Psoas muscle (tissue), 8 donors: Measurements from ENCODE around the gene RTL9. TPM values are rescaled to one million over a fixed set of nuclear protein-coding genes. Genes with fewer than 3 reads are reported as not detected.
"Not testable (repeated sequence)": the region's sequence is repeated elsewhere in the genome, so short reads cannot be mapped to it uniquely, and the experiment has no call there.

Experiments used
- ATAC-seq, 4 donors: fragments of 200-7000 bp; cut with Tn5 transposase; one replicate each; pipeline ENCODE4 v1.9.1; 2020; ENCODE audit warnings: moderate library complexity in 3 of 4, mild to moderate bottlenecking in 2 of 4
- DNase-seq, 2 donors: peaks; one replicate each; pipeline ENCODE4 v3.0.0-alpha.2; 2020
- H3K27ac ChIP-seq: fragments of 200-600 bp; one replicate; pipeline ENCODE4 v1.8.0; 2022
- H3K27me3 ChIP-seq, 3 donors: fragments of 200-600 bp in 1 of 3; one replicate each; pipeline versions ENCODE4 v1.6.1 to v1.8.0; 2013 to 2022; ENCODE audit warnings: low read length in 2 of 3, mild to moderate bottlenecking in 2 of 3, moderate library complexity in 1 of 3; ENCODE audit not compliant: insufficient read depth in 3 of 3
- H3K36me3 ChIP-seq, 2 donors: fragments of 200-600 bp in 1 of 2; one replicate each; pipeline versions ENCODE4 v1.6.1 to v1.8.0; 2013 to 2022; ENCODE audit warnings: low read depth in 1 of 2, mild to moderate bottlenecking in 1 of 2, moderate library complexity in 1 of 2; ENCODE audit not compliant: insufficient read depth in 1 of 2
- H3K4me1 ChIP-seq: fragments of 200-600 bp; one replicate; pipeline ENCODE4 v1.8.0; 2022
- H3K4me3 ChIP-seq: fragments of 200-600 bp; one replicate; pipeline ENCODE4 v1.8.0; 2022; ENCODE audit warnings: mild to moderate bottlenecking
- H3K9me3 ChIP-seq: fragments of 200-600 bp; one replicate; pipeline ENCODE4 v1.8.0; 2022
- WGBS, 3 donors: extraction: QIAGEN DNeasy Blood & Tissue Kit; methylation state at CpG; one replicate each; pipeline versions ENCODE4 v1.1.6 to v1.1.7; 2013; 5-methylcytosine and 5-hydroxymethylcytosine counted together
- intact Hi-C, 2 donors: fragments of 100-400 bp; cut with DNase I; formaldehyde crosslinking; loops; one replicate each; pipeline versions ENCODE4 v1.11.0 to v1.14.2; 2022
- polyA plus RNA-seq, 3 donors: library from polyadenylated mRNA; stranded (reverse); fragments of 200-250 nt; gene quantifications; one replicate each; pipeline ENCODE4 v1.2.3, GENCODE V29; 2013
- total RNA-seq, 4 donors: library from RNA; stranded (reverse); fragmentation: NEBNext Ultra II Directional in 2 of 4; extraction: Animal tissue kit (Norgen Biotek cat#: 25700) in 2 of 4; gene quantifications; one replicate each; pipeline versions ENCODE4 v1.2.1 to v1.2.4, GENCODE V29; 2021 to 2023
- TF ChIP-seq, protein P1 (sequence below): fragments of 200-600 bp; IDR thresholded peaks from one replicate; pipeline ENCODE4 v1.8.0; 2022; ENCODE audit warnings: antibody characterized with exemption
- donor health status: healthy with polysubstance abuse.
- donor health status: DM: no; HTN: no; CAD: no; lungs with moderate emphysema.
- donor health status: Bipolar disorder and iron deficiency.
- donor health status: healthy.
- donor health status: DM: yes; HTN: yes; CAD: no.
- donor health status: DM: no; HTN: no; CAD: no.
- donor health status: DM: no; HTN: no; CAD: no.
- donor health status: DM: yes; HTN: yes; CAD: no.

The RTL9 gene
- total and polyA plus RNA-seq, 7 donors: 0.03 to 0.64 (median 0.08) TPM; not detected in 1

DNA sequence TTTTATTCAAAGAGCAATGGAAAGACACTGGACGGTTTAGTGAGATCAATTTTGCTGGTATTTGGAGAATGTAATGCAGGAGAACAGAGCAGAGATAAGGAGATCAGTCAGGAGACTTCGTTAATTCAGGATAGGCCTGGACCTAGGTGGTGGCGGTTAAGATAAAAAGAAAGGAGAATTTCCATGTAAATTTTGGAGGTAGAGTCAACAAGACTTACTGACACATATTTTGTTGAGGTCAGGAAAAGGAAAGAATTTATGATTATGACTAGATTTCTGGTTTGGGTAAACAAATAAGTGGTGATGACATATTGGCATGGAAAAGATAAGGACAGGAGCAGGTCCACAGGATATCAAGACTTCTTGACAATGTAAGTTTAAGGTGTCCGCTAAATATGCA lies 31.9 kb upstream of the RTL9 start:
- WGBS, 3 donors: 76 to 98% (median 94%) methylated on average over 4 of the region's 4 CpGs

DNA sequence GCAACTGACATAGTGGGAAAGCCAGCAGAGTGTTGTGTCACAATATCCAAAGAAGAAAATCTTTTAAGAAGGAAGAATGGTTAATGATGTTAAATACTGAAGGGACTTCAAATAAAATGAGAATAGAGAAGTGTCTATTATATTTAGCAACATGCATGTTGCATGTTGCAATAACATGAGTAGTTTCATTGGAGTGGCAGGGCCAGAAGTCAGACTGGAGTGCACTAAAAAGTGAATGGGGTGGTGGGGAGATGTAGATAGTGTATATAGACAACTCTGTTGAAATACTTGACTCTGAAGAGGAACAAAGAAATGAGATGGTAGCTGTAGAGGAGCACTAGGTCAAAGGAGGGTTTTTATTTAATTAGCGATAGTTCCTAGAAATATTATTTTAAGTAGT lies 31.3 kb upstream of the RTL9 start:
- H3K27me3 ChIP-seq: peaks cover 0 to 16% (median 0%) of the 10 kb centered on the region in 3 donors
- no peaks in the 10 kb centered on the region for H3K4me1 ChIP-seq
- 90 to 100% (median 93%) methylated on average over 1 of the region's 1 CpG for WGBS, 3 donors
- H3K4me3 ChIP-seq: no peak overlapping the region
- H3K36me3 ChIP-seq: no peaks in the 10 kb centered on the region
- TF ChIP-seq, protein P1, sequence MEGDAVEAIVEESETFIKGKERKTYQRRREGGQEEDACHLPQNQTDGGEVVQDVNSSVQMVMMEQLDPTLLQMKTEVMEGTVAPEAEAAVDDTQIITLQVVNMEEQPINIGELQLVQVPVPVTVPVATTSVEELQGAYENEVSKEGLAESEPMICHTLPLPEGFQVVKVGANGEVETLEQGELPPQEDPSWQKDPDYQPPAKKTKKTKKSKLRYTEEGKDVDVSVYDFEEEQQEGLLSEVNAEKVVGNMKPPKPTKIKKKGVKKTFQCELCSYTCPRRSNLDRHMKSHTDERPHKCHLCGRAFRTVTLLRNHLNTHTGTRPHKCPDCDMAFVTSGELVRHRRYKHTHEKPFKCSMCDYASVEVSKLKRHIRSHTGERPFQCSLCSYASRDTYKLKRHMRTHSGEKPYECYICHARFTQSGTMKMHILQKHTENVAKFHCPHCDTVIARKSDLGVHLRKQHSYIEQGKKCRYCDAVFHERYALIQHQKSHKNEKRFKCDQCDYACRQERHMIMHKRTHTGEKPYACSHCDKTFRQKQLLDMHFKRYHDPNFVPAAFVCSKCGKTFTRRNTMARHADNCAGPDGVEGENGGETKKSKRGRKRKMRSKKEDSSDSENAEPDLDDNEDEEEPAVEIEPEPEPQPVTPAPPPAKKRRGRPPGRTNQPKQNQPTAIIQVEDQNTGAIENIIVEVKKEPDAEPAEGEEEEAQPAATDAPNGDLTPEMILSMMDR: no peak
- ATAC-seq: no peak
- no peaks in the 10 kb centered on the region for H3K9me3 ChIP-seq
- H3K27ac ChIP-seq: no peak overlapping the region
- intact Hi-C loops: no loop called here
- no peak for DNase-seq

More for the DNA sequence above, 31.9 kb upstream of the RTL9 start:
- Histone ChIP-seq H3K27me3 (peaks cover 0 to 16% (median 0%) of the 10 kb centered on the region in 3 donors), H3K36me3 (no peaks in the 10 kb centered on the region), H3K27ac (no peak overlapping the region), H3K4me1 (no peaks in the 10 kb centered on the region), H3K9me3 (no peaks in the 10 kb centered on the region), H3K4me3 (no peak overlapping the region)
- DNase-seq (no peak), ATAC-seq (no peak)
- TF ChIP-seq, protein P1: no peak
- intact Hi-C loops: no loop called here

DNA sequence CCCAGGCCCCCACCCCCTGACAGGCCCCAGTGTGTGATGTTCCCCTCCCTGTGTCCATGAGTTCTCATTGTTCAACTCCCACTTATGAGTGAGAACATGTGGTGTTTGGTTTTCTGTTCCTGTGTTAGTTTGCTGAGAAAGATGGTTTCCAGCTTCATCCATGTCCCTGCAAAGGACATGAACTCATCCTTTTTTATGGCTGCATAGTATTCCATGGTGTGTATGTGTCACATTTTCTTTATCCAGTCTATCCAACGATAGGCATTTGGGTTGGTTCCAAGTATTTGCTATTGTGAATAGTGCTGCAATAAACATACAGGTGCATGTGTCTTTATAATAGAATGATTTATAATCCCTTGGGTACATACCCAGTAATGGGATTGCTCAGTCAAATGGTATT lies 30.0 kb upstream of the RTL9 start:
- intact Hi-C loops, H3K4me3 ChIP-seq, H3K36me3 ChIP-seq, H3K4me1 ChIP-seq, H3K27ac ChIP-seq, H3K9me3 ChIP-seq, DNase-seq, ATAC-seq: not testable (repeated sequence)
- 68 to 94% (median 87%) methylated on average over 1 of the region's 1 CpG for WGBS, 3 donors
- peaks cover 0 to 20% (median 0%) of the 10 kb centered on the region in 3 donors for H3K27me3 ChIP-seq

DNA sequence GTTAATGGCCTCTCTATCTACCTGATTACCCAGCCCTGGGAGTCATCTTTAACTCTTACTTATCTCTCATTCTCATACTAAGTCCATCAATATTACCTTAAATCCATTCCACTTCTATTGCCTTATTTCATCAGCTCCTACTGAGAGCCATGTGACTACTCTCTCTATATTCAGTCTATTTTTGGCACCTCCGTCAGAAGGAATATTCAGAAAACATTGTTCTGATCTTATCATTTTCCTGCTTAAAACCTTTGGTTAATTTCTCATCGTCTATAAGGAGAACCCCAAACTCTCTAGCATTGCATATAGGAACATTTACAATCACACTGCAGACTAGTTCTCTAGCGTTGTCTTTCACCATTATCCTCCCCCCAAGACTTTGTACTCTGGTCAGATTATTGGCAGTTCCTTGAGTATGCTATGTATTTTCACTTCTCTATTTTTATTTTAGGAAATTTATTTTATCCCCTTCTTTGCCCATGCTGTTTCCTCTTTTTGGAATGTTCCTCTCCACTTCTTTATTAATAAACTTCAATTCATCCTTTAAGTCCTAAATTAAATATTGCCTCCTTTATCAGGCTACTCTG lies 27.1 kb upstream of the RTL9 start:
- intact Hi-C loops: no loop called here

DNA sequence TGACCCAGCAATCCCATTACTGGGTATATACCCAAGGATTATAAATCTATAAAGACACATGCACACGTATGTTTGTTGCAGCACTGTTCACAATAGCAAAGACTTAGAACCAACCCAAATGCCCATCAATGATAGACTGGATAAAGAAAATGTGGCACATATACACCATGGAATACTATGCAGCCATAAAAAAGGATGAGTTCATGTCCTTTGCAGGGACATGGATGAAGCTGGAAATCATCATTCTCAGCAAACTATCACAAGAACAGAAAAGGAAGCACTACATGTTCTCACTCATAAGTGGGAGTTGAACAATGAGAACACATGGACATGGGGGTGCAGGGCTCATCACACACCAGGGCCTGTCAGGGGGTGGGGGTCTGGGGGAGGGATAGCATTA lies 25.2 kb upstream of the RTL9 start:
- ATAC-seq, H3K9me3 ChIP-seq, H3K4me3 ChIP-seq, H3K4me1 ChIP-seq, H3K36me3 ChIP-seq, H3K27ac ChIP-seq, DNase-seq, intact Hi-C loops: not testable (repeated sequence)
- WGBS, 3 donors: 85 to 100% (median 95%) methylated on average over 1 of the region's 1 CpG
- peaks cover 0 to 17% (median 0%) of the 10 kb centered on the region in 3 donors for H3K27me3 ChIP-seq

More for the DNA sequence above, 27.1 kb upstream of the RTL9 start:
- Histone ChIP-seq H3K4me1 (no peaks in the 10 kb centered on the region), H3K27ac (no peak overlapping the region), H3K27me3 (peaks cover 0 to 22% (median 0%) of the 10 kb centered on the region in 3 donors), H3K4me3 (no peak overlapping the region), H3K36me3 (no peaks in the 10 kb centered on the region), H3K9me3 (no peaks in the 10 kb centered on the region)
- ATAC-seq (no peak), DNase-seq (no peak)
- WGBS, 3 donors: 53 to 94% (median 82%) methylated on average over 3 of the region's 3 CpGs
- TF ChIP-seq, protein P1: no peak

DNA sequence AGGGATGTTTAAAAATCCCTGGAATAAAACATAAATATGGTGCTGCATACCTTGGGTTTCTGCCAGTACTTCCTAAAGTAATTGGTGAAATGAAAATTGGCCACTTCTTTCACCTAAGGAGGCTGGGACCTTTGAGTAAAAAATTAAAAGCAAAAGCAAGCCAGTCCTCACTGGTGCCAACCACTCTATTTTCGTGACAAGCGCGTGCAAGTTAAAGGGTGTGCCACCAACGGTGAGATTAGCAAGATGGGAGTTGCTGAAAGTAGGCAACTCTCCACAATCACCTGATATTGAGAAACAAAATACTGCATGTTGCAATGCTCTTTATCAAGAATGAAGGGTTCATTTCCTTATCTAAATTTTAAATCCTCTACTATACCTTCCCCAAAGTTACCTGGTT lies 19.7 kb upstream of the RTL9 start:
- 67 to 87% (median 87%) methylated on average over 4 of the region's 4 CpGs for WGBS, 3 donors
- Histone ChIP-seq H3K4me3 (no peak overlapping the region), H3K27me3 (peaks cover 0 to 7% (median 0%) of the 10 kb centered on the region in 3 donors), H3K27ac (no peak overlapping the region), H3K36me3 (no peaks in the 10 kb centered on the region), H3K9me3 (no peaks in the 10 kb centered on the region), H3K4me1 (no peaks in the 10 kb centered on the region)
- intact Hi-C loops: no loop called here
- DNase-seq (no peak), ATAC-seq (no peak)
- TF ChIP-seq, protein P1: no peak
